Measurements from ENCODE around the gene MUSK.
"Not testable (repeated sequence)": the region's sequence is repeated elsewhere in the genome, so short reads cannot be mapped to it uniquely, and the experiment has no call there.

The MUSK gene

GRCh38 chr9:110762783-110763182 is 94.2 kb downstream of the MUSK start:
- DNase-seq (ENCODE audit: low spot score): no peak

DNA sequence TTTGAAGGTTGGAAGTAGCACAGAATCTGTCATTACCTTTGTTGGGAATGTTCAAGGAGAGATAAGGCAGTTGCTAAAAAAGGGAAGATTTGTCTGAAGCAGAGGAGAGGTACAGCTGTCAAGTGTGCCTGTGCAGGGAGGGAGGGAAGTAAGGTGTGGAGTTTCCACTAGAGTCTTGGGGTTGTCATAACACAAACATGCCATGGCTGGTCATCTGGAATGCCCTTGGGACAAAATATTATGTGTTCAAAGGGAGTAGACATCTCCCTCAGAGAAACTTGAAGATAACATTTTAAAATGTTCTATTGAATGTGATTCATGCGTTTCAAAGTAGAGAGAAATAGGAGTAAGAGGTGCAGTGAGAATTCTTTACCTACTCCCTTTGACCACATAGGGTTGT is 95.0 kb downstream of the MUSK start:
- DNase-seq (ENCODE audit: low spot score): no peak

DNA sequence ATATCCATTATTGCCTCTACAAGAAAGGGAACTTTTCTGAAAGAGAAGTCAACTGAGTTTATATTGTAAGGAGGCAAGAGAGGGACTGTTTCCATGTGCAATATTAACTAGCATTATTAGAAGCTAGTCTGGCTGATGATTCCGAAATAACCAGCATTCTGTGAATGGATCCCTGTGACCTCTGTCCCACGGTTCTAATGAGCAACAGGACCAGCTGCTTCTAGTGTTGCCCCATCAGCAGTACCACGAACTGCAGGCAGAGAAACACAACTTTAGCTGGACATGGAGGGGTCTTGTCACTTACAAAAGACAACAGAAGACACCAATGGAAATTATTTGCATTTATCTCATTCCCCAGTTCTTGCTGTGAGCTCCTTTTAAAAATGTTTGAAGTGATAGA is 95.4 kb downstream of the MUSK start:
- DNase-seq (ENCODE audit: low spot score): no peak

DNA sequence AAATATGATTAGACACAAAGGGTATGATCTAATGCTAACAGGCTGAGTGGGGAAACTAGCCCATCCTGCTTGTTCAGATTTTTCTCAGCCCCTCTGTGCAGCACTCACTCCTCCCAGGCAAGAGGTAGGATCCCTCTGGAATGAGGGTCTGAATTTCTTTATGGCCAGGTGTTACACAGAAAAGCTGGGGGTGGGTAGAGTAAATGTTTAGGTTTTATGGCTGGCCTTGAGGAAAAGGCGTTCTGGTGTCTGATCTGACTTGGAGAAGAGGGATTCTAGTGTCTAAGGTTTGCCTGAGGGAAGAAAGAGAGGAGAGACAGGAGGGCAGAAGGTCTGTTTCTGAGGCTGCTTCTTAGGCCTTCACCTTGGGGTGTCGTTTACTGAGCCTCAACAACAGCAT is 97.3 kb downstream of the MUSK start:
- no peak for DNase-seq (ENCODE audit: low spot score)

- no peak for DNase-seq (ENCODE audit: low spot score)
These were observed 99.0 kb downstream of the MUSK start for GRCh38 chr9:110767559-110768063.

- no peak for DNase-seq (ENCODE audit: low spot score)
These were observed 100.3 kb downstream of the MUSK start for GRCh38 chr9:110768886-110769285.

GRCh38 chr9:110769667-110770066 is 101.1 kb downstream of the MUSK start:
- no peak for DNase-seq (ENCODE audit: low spot score)

GRCh38 chr9:110775724-110776123 is 107.1 kb downstream of the MUSK start:
- no peak for DNase-seq (ENCODE audit: low spot score)

GRCh38 chr9:110776221-110776620 is 107.6 kb downstream of the MUSK start:
- no peak for DNase-seq (ENCODE audit: low spot score)

- no peak for DNase-seq (ENCODE audit: low spot score)
These were observed 108.7 kb downstream of the MUSK start for GRCh38 chr9:110777196-110777875.

DNA sequence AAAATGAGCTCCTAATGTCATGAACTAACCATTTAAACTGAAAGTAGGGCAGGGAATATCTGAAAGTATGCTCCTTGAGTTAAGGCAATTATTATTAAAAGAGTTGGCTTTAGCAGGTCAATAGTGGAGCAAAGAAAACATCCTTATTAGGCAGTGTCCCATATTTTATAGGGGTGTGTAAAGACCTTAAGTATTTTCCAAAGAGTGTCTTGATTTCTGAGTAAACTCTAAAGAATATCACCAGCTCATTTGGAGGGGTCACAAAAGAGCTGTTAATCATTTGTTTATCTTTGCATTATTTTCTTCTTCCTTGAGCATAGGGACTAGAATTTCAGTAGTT is 109.3 kb downstream of the MUSK start:
- no peak for DNase-seq (ENCODE audit: low spot score)

- no peak for DNase-seq (ENCODE audit: low spot score)
These were observed 114.1 kb downstream of the MUSK start for GRCh38 chr9:110782701-110783100.

GRCh38 chr9:110784309-110784708 is 115.7 kb downstream of the MUSK start:
- DNase-seq (ENCODE audit: low spot score): no peak

- no peak for DNase-seq (ENCODE audit: low spot score)
These were observed 116.6 kb downstream of the MUSK start for GRCh38 chr9:110785166-110785565.

DNA sequence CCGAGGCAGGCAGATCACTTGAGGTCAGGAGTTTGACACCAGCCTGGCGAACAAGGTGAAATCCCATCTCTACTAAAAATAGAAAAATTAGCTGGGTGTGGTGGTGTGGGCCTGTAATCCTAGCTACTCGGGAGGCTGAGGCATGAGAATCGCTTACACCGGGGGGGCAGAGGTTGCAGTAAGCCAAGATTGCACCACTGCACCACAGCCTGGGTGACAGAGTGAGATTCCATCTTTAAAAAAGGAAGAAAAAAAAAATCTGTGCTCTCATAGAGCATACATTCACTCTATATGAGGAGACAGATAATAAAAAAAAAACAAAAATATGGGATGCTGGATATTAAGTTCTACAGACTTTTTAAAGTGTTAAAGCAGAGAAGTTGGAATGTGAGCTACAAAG is 119.8 kb downstream of the MUSK start:
- DNase-seq (ENCODE audit: low spot score): not testable (repeated sequence)

GRCh38 chr9:110788871-110789270 is 120.3 kb downstream of the MUSK start:
- no peak for DNase-seq (ENCODE audit: low spot score)

DNA sequence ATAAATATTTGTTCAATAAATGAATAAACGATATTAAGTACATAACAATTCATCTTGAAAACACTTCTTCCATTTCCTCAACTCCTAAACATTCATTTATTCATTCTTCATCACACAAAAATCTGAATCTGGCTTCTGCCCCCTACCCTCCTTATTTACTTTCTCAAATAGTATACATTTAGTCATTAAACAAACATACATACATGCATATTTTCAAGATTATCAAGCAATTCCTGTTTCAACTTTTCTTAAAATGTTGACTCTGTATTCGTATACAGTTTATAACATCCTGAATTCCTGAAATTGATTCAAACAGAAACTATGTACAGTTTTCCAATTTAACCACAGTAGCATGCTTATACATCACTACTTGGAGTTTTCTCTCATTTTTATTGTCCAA is 129.0 kb downstream of the MUSK start:
- no peak for DNase-seq (ENCODE audit: low spot score)

GRCh38 chr9:110799396-110799795 is 130.8 kb downstream of the MUSK start:
- DNase-seq (ENCODE audit: low spot score): no peak

DNA sequence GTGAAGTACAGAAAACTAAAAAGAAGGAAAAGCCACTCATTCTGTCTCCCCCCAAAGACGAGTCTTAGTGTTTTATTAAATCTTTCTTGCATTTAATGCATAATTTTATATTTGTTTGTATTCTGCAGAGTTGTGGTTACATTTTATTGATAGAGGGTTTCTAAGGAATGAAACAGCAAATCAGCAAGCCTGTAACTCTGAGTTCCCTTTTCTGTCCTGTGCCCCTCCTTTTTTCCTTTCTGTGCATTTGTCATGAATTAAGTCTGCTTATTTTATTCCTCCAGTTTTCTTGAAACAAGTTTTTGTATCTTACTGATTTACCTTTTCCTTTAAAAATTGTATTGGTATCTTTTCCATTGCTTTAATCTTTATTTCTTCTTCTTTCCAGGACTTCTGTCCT is 132.8 kb downstream of the MUSK start:
- DNase-seq (ENCODE audit: low spot score): no peak

- DNase-seq (ENCODE audit: low spot score): no peak
These were observed 133.9 kb downstream of the MUSK start for GRCh38 chr9:110802416-110803035.

- DNase-seq (ENCODE audit: low spot score): no peak
These were observed 139.5 kb downstream of the MUSK start for GRCh38 chr9:110807956-110808598.

GRCh38 chr9:110808599-110808980 is 140.0 kb downstream of the MUSK start:
- no peak for DNase-seq (ENCODE audit: low spot score)

- DNase-seq (ENCODE audit: low spot score): no peak
These were observed 140.5 kb downstream of the MUSK start for GRCh38 chr9:110809038-110809595.
